ENCODE data around the gene DOC2A.

DNA sequence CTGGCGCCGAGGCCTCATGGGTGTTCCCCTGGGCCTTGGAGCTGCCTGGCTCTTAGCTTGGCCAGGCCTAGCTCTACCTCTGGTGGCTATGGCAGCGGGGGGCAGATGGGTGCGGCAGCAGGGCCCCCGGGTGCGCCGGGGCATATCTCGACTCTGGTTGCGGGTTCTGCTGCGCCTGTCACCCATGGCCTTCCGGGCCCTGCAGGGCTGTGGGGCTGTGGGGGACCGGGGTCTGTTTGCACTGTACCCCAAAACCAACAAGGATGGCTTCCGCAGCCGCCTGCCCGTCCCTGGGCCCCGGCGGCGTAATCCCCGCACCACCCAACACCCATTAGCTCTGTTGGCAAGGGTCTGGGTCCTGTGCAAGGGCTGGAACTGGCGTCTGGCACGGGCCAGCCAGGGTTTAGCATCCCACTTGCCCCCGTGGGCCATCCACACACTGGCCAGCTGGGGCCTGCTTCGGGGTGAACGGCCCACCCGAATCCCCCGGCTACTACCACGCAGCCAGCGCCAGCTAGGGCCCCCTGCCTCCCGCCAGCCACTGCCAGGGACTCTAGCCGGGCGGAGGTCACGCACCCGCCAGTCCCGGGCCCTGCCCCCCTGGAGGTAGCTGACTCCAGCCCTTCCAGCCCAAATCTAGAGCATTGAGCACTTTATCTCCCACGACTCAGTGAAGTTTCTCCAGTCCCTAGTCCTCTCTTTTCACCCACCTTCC, 23.3 kb downstream of the DOC2A start:
- TF ChIP-seq, protein P1, sequence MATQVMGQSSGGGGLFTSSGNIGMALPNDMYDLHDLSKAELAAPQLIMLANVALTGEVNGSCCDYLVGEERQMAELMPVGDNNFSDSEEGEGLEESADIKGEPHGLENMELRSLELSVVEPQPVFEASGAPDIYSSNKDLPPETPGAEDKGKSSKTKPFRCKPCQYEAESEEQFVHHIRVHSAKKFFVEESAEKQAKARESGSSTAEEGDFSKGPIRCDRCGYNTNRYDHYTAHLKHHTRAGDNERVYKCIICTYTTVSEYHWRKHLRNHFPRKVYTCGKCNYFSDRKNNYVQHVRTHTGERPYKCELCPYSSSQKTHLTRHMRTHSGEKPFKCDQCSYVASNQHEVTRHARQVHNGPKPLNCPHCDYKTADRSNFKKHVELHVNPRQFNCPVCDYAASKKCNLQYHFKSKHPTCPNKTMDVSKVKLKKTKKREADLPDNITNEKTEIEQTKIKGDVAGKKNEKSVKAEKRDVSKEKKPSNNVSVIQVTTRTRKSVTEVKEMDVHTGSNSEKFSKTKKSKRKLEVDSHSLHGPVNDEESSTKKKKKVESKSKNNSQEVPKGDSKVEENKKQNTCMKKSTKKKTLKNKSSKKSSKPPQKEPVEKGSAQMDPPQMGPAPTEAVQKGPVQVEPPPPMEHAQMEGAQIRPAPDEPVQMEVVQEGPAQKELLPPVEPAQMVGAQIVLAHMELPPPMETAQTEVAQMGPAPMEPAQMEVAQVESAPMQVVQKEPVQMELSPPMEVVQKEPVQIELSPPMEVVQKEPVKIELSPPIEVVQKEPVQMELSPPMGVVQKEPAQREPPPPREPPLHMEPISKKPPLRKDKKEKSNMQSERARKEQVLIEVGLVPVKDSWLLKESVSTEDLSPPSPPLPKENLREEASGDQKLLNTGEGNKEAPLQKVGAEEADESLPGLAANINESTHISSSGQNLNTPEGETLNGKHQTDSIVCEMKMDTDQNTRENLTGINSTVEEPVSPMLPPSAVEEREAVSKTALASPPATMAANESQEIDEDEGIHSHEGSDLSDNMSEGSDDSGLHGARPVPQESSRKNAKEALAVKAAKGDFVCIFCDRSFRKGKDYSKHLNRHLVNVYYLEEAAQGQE (IDR thresholded peaks at IDR 0.05) = no peak
- TF ChIP-seq, protein P2, sequence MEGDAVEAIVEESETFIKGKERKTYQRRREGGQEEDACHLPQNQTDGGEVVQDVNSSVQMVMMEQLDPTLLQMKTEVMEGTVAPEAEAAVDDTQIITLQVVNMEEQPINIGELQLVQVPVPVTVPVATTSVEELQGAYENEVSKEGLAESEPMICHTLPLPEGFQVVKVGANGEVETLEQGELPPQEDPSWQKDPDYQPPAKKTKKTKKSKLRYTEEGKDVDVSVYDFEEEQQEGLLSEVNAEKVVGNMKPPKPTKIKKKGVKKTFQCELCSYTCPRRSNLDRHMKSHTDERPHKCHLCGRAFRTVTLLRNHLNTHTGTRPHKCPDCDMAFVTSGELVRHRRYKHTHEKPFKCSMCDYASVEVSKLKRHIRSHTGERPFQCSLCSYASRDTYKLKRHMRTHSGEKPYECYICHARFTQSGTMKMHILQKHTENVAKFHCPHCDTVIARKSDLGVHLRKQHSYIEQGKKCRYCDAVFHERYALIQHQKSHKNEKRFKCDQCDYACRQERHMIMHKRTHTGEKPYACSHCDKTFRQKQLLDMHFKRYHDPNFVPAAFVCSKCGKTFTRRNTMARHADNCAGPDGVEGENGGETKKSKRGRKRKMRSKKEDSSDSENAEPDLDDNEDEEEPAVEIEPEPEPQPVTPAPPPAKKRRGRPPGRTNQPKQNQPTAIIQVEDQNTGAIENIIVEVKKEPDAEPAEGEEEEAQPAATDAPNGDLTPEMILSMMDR (IDR thresholded peaks at IDR 0.05; ENCODE audit: low read depth, low read length, missing input control) = no peak
